Measurements from ENCODE around the gene GPR4.

- TF ChIP-seq POLR2AphosphoS5 (IDR thresholded peaks at IDR 0.05) (no peak), POLR2A (IDR thresholded peaks at IDR 0.05) (no peak)
Observed at GRCh38 chr19:45576682-45577081, 25.3 kb downstream of the GPR4 start.
